Measurements from ENCODE around the gene SLC51A.
A peak's percentile ranks its signal among the peaks of the same experiment; 100 is the strongest.

SLC51A gene

DNA sequence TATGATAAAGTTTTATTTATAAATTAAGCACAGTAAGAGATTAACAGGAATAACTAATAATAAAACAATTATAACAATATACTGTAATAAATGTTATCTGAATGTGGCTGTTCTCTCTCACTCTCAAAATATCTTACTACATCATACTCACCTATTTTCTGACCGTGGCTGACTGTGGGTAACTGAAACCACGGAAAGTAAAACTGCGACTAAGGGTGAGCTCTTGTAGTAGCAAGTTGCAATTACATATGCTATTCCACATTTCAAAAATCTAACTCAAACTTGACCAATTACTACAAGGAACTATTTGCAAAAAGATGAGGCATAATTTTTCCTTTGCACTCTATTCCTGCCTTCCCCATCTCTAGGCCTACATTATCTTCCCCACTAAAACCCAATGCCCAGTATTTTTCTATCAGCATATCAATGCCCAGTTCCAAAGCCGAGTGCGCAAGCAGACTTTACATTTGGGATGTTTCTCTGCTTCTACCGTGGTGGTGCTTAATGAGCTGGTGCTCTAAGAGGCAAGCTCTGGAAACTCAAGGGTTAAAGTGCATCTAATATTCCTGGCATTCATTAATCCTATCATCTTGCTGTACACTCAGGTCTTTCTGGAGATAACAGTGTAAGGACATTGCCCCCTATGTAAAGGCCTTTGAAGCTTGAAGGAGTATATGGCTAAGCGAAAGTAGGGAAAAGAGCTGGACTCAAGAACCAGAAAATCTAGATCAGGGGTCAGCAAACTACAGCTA is 64.5 kb downstream of the SLC51A start:
- peaks cover 66% of the 10 kb centered on the region for H3K4me1 Mint-ChIP-seq
- no peaks in the 10 kb centered on the region for H3K9me3 Mint-ChIP-seq
- H3K4me3 Mint-ChIP-seq: no peak overlapping the region
- H3K27me3 Mint-ChIP-seq: no peaks in the 10 kb centered on the region
- H3K36me3 Mint-ChIP-seq: peaks cover 6% of the 10 kb centered on the region
- H3K27ac Mint-ChIP-seq: peak overlapping the region; percentile 42

DNA sequence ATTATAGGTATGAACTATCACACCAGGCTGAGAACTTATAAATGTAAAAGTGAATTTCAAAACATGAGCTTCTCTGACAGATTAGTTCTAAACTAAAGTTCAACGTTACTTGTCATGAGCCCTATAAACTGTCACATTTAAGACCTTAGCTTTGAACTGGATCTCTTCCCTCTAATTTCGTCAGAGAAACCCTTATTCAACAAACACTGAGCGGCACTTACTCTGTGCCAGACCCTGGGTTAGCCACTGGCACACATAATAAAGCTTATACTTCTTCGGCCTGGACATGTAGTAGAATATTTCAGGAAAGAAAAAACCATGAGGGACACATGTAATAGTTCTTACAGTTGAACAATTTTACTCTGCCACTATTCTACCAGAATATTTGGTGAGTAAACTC is 65.6 kb downstream of the SLC51A start:
- Mint-ChIP-seq H3K4me3 (no peak overlapping the region), H3K27me3 (no peaks in the 10 kb centered on the region), H3K27ac (peak overlapping the region; percentile 72), H3K9me3 (no peaks in the 10 kb centered on the region), H3K4me1 (peaks cover 75% of the 10 kb centered on the region), H3K36me3 (peaks cover 6% of the 10 kb centered on the region)

All from activated naive CD4-positive, alpha-beta T cell treated with anti-CD3 and anti-CD28 coated beads, Interleukin-2, amount 50 U/mL, for 24 hours (primary cell).